ENCODE data around the gene MLPH.
"Not testable (repeated sequence)": the region's sequence is repeated elsewhere in the genome, so short reads cannot be mapped to it uniquely, and the experiment has no call there.

Gene MLPH

GRCh38 chr2:237593036-237593435 is 106.0 kb downstream of the MLPH start:
- no peak for DNase-seq

- DNase-seq = no peak
Observed at GRCh38 chr2:237593596-237594320, 106.7 kb downstream of the MLPH start.

GRCh38 chr2:237594514-237594871 is 107.4 kb downstream of the MLPH start:
- no peak for DNase-seq

- not testable (repeated sequence) for DNase-seq
Observed at GRCh38 chr2:237595829-237596519, 108.9 kb downstream of the MLPH start.

- DNase-seq = no peak
Observed at GRCh38 chr2:237596520-237597195, 109.6 kb downstream of the MLPH start.

GRCh38 chr2:237597196-237598145 is 110.4 kb downstream of the MLPH start:
- no peak for DNase-seq

- no peak for DNase-seq
Observed at GRCh38 chr2:237598468-237599208, 111.6 kb downstream of the MLPH start.

- DNase-seq = no peak
Observed at GRCh38 chr2:237599465-237600110, 112.5 kb downstream of the MLPH start.

GRCh38 chr2:237600205-237600846 is 113.3 kb downstream of the MLPH start:
- DNase-seq = no peak

- no peak for DNase-seq
Observed at GRCh38 chr2:237601453-237602116, 114.5 kb downstream of the MLPH start.

GRCh38 chr2:237602409-237602808 is 115.4 kb downstream of the MLPH start:
- DNase-seq = no peak

GRCh38 chr2:237603049-237603717 is 116.1 kb downstream of the MLPH start:
- no peak for DNase-seq

GRCh38 chr2:237603718-237604362 is 116.8 kb downstream of the MLPH start:
- DNase-seq = no peak

- DNase-seq = no peak
Observed at GRCh38 chr2:237604391-237604790, 117.3 kb downstream of the MLPH start.

Measured in SHP77 treated with DMSO at 0.1 percent for 48 hours (cell line).